Fibroblast of lung (primary cell): Measurements from ENCODE around the gene EDNRA. TPM values are rescaled to one million over a fixed set of nuclear protein-coding genes. Genes with fewer than 3 reads are reported as not detected.

ENCODE experiments used
- DNase-seq, 2 donors: peaks; one replicate each; pipeline versions ENCODE4 v3.0.0 to v3.0.0-alpha.2; 2010; ENCODE audit warnings: low read depth in 2 of 2
- H2AFZ ChIP-seq: 2 replicates; pipeline ENCODE4 v1.5.1; 2012; ENCODE audit warnings: low read length, control low read depth, inconsistent platforms
- H3K27ac ChIP-seq: 2 replicates; pipeline ENCODE4 v1.5.1; 2011; ENCODE audit warnings: low read length, control low read depth; ENCODE audit not compliant: insufficient read depth
- H3K27me3 ChIP-seq: 2 replicates; pipeline ENCODE4 v1.5.1; 2011; ENCODE audit warnings: mild to moderate bottlenecking, low read length; ENCODE audit not compliant: control insufficient read depth, insufficient read depth
- H3K36me3 ChIP-seq: 2 replicates; pipeline ENCODE4 v1.5.1; 2011; ENCODE audit warnings: low read length; ENCODE audit not compliant: control insufficient read depth, insufficient read depth
- H3K4me1 ChIP-seq: 2 replicates; pipeline ENCODE4 v1.5.1; 2011; ENCODE audit warnings: low read length; ENCODE audit not compliant: control insufficient read depth, insufficient read depth; ENCODE audit errors: extremely low read depth
- H3K4me2 ChIP-seq: 2 replicates; pipeline ENCODE4 v1.5.1; 2011; ENCODE audit warnings: low read length, control low read depth; ENCODE audit not compliant: insufficient read depth; ENCODE audit errors: extremely low read depth
- H3K4me3 ChIP-seq, 4 experiments: fragments of 200-600 bp in 1 of 4; sonication (generic) in 1 of 4; replicated peaks in 1 of 4; 2 replicates each; pipeline ENCODE4 v1.5.1; 2011 to 2016; ENCODE audit warnings: low read length in 4 of 4, low read depth in 3 of 4, mild to moderate bottlenecking in 3 of 4, control low read depth in 2 of 4, inconsistent platforms in 1 of 4, mixed read lengths in 1 of 4; ENCODE audit not compliant: insufficient read depth in 1 of 4; ENCODE audit errors: control extremely low read depth in 1 of 4
- H3K79me2 ChIP-seq: 2 replicates; pipeline ENCODE4 v1.5.1; 2012; ENCODE audit warnings: mild to moderate bottlenecking, low read length, inconsistent platforms; ENCODE audit not compliant: control insufficient read depth, insufficient read depth
- H3K9ac ChIP-seq: 2 replicates; pipeline ENCODE4 v1.5.1; 2011; ENCODE audit warnings: mild to moderate bottlenecking, low read length, control low read depth; ENCODE audit not compliant: insufficient read depth
- H3K9me3 ChIP-seq: 2 replicates; pipeline ENCODE4 v1.5.1; 2012; ENCODE audit warnings: low read depth, low read length; ENCODE audit not compliant: control insufficient read depth, insufficient read depth
- H4K20me1 ChIP-seq: 2 replicates; pipeline ENCODE4 v1.5.1; 2011; ENCODE audit warnings: low read length; ENCODE audit not compliant: control insufficient read depth, insufficient read depth; ENCODE audit errors: extremely low read depth
- CTCF ChIP-seq, 2 donors: IDR thresholded peaks in 1 of 2; conservative IDR thresholded peaks in 1 of 2; 1 replicate in 1 of 2; 2 replicates in 1 of 2; pipeline ENCODE4 v1.5.1; 2011 to 2012; ENCODE audit warnings: low read length in 2 of 2, control low read depth in 1 of 2, inconsistent platforms in 1 of 2, low read depth in 1 of 2, mild to moderate bottlenecking in 1 of 2
- EZH2 ChIP-seq: IDR thresholded peaks from 2 replicates; pipeline ENCODE4 v1.5.1; 2012; ENCODE audit warnings: low read length, control low read depth, mild to moderate bottlenecking; ENCODE audit errors: missing control alignments
- polyA plus RNA-seq, 2 donors: library from polyadenylated mRNA; depleted of rRNA in 1 of 2; stranded (reverse) in 1 of 2; unstranded in 1 of 2; fragments of >200 nt; gene quantifications; 2 replicates each; pipeline ENCODE4 v1.2.1, GENCODE V29; 2011 to 2012; ENCODE audit warnings: missing spikeins in 1 of 2
- total RNA-seq: library from RNA; depleted of rRNA; stranded (reverse); fragments of >200 nt; gene quantifications from 2 replicates; pipeline ENCODE4 v1.2.1, GENCODE V29; 2014

EDNRA gene
- total and polyA plus RNA-seq, 2 donors (not counting 1 experiment from before 2014, with no cell fraction given), result 2.0 to 9.5 TPM

DNA sequence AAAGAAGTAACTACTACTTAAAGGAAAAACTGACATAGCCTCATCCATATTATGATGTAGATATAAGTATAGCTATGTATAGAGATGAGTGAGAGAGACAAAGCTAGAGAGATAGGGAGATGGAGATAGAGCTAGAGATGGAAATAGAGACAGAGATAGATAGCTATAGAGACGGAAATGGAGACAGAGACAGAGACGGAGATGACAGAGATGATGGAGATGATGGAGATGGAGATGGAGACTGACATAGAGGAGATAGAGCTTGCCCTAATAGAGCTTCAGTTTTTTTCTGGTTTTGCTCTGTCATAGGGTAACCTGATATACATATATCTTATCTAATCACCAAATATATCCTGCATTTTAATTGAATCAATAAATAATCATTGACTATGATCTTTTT, 4.3 kb downstream of the EDNRA start:
- peaks cover 7% of the 10 kb centered on the region for H3K4me1 ChIP-seq
- H3K4me3 ChIP-seq, result no peak overlapping the region
- H3K36me3 ChIP-seq, result no peaks in the 10 kb centered on the region
- H2AFZ ChIP-seq, result no peak overlapping the region
- H3K27me3 ChIP-seq, result no peaks in the 10 kb centered on the region
- H3K4me2 ChIP-seq, result no peak overlapping the region
- no peaks in the 10 kb centered on the region for H3K79me2 ChIP-seq
- no peak overlapping the region for H3K27ac ChIP-seq
- DNase-seq, result no peak
- H3K9me3 ChIP-seq, result no peaks in the 10 kb centered on the region
- no peaks in the 10 kb centered on the region for H4K20me1 ChIP-seq
- TF ChIP-seq EZH2 (no peak), CTCF (conservative IDR thresholded peaks at IDR 0.05 in 1 of 2, IDR thresholded peaks at IDR 0.05 in 1 of 2; ENCODE audit: low read depth in 1 of 2, low read length in 2 of 2) (no peak)
- no peak overlapping the region for H3K9ac ChIP-seq

DNA sequence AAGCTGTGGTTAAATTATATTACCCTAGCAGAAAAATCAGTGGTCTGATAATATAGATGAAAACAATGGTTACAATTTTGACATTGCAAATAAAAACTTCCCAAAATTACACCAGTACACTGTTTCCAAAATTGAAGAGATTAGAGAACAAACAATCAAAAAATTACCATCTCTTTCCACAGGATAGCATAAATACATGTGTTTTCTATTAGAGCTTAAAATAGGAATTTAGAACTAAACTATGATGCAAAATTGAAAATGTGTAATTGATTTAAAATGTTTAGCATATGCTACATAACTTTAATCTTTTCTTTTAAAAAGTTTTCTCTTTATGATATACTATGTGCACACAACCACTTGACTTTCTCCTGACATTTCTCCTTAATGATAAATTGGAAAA, 6.7 kb downstream of the EDNRA start:
- Histone ChIP-seq H3K27me3 (no peaks in the 10 kb centered on the region), H3K36me3 (no peaks in the 10 kb centered on the region), H4K20me1 (no peaks in the 10 kb centered on the region), H3K27ac (no peak overlapping the region), H3K4me1 (peaks cover 2% of the 10 kb centered on the region), H3K4me3 (no peak overlapping the region), H3K4me2 (no peak overlapping the region), H3K9me3 (no peaks in the 10 kb centered on the region), H3K79me2 (no peaks in the 10 kb centered on the region), H3K9ac (no peak overlapping the region), H2AFZ (no peak overlapping the region)
- TF ChIP-seq CTCF (conservative IDR thresholded peaks at IDR 0.05 in 1 of 2, IDR thresholded peaks at IDR 0.05 in 1 of 2; ENCODE audit: low read depth in 1 of 2, low read length in 2 of 2), result no peak
- no peak for TF ChIP-seq EZH2
- no peak for DNase-seq

DNA sequence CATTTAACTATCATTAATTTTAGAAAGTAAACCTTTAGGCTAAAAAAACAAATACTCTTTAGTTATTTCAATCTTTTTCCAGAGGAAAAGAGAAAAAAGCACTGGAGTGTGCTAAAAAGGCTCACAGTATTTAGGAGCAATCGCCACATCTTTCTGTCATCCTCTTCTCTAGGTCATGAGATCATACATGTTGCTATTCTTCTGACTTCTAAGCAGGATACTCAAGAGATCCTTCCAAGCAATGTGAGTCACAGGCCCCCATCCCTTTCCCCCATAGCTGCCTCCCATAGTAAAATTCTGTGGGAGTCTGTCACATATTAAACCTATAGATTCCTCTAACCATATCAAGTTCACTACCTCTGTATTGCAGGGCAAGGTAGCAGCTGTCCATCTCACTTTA, 7.7 kb downstream of the EDNRA start:
- no peak overlapping the region for H3K9ac ChIP-seq
- peak; percentile 40 to 51 for DNase-seq
- no peaks in the 10 kb centered on the region for H3K9me3 ChIP-seq
- no peak overlapping the region for H3K27ac ChIP-seq
- H3K4me2 ChIP-seq, result no peak overlapping the region
- no peaks in the 10 kb centered on the region for H3K36me3 ChIP-seq
- H3K4me3 ChIP-seq, result no peak overlapping the region
- no peaks in the 10 kb centered on the region for H3K27me3 ChIP-seq
- H2AFZ ChIP-seq, result no peak overlapping the region
- H4K20me1 ChIP-seq, result no peaks in the 10 kb centered on the region
- H3K79me2 ChIP-seq, result no peaks in the 10 kb centered on the region
- TF ChIP-seq CTCF (conservative IDR thresholded peaks at IDR 0.05 in 1 of 2, IDR thresholded peaks at IDR 0.05 in 1 of 2; ENCODE audit: low read depth in 1 of 2, low read length in 2 of 2), result no peak
- TF ChIP-seq EZH2, result no peak
- H3K4me1 ChIP-seq, result no peaks in the 10 kb centered on the region
